Activated naive CD8-positive, alpha-beta T cell (primary cell): Measurements from ENCODE around the gene YBX2.
A peak's percentile ranks its signal among the peaks of the same experiment; 100 is the strongest.

ENCODE experiments used
- H3K27ac Mint-ChIP-seq: one replicate; pipeline ENCODE4 v1.8.0; 2021; ENCODE audit warnings: mixed read lengths
- H3K27me3 Mint-ChIP-seq: one replicate; pipeline ENCODE4 v1.8.0; 2021; ENCODE audit warnings: mixed read lengths
- H3K36me3 Mint-ChIP-seq: one replicate; pipeline ENCODE4 v1.8.0; 2021; ENCODE audit warnings: mixed read lengths
- H3K4me1 Mint-ChIP-seq: one replicate; pipeline ENCODE4 v1.8.0; 2021; ENCODE audit warnings: low read depth, mixed read lengths
- H3K4me3 Mint-ChIP-seq: one replicate; pipeline ENCODE4 v1.8.0; 2021; ENCODE audit warnings: mild to moderate bottlenecking, mixed read lengths
- H3K9me3 Mint-ChIP-seq: one replicate; pipeline ENCODE4 v1.8.0; 2021; ENCODE audit warnings: low read depth, mixed read lengths

The YBX2 gene

GRCh38 chr17:7293816-7294613 is 424 bp downstream of the YBX2 start:
- Mint-ChIP-seq H3K27me3 (peaks cover 3% of the 10 kb centered on the region), H3K4me1 (peaks cover 23% of the 10 kb centered on the region)

GRCh38 chr17:7293159-7293558 is 1.3 kb downstream of the YBX2 start:
- Mint-ChIP-seq H3K27me3 (peaks cover 3% of the 10 kb centered on the region), H3K9me3 (no peaks in the 10 kb centered on the region), H3K36me3 (no peaks in the 10 kb centered on the region), H3K4me1 (peaks cover 23% of the 10 kb centered on the region), H3K27ac (no peak overlapping the region), H3K4me3 (peak overlapping the region; percentile 59)

More at GRCh38 chr17:7293816-7294613, 424 bp downstream of the YBX2 start:
- H3K9me3 Mint-ChIP-seq = no peaks in the 10 kb centered on the region
- H3K4me3 Mint-ChIP-seq = peak overlapping the region; percentile 59
- no peak overlapping the region for H3K27ac Mint-ChIP-seq
- H3K36me3 Mint-ChIP-seq = no peaks in the 10 kb centered on the region

DNA sequence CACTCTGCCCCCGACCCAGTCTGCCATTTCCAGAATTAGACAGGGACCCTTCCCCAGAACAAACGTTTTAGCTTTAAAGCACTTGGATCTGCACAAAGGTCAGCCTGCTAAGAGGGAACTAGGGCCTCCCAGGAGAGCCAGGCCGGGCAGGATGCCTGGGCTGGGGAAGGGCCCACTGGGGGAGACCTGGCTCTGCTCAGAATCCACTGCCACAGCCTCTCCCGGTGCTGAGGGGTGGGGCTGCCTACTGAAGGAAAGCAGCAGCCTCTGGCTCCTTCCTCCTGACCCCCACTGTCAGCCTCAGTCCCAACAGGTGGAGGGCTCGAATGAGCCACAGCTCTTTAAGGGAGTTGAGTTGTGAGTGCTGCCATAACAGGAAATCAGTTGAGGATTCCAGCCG is 1.7 kb downstream of the YBX2 start:
- H3K9me3 Mint-ChIP-seq = no peaks in the 10 kb centered on the region
- H3K4me3 Mint-ChIP-seq = no peak overlapping the region
- H3K27me3 Mint-ChIP-seq = peaks cover 3% of the 10 kb centered on the region
- no peaks in the 10 kb centered on the region for H3K36me3 Mint-ChIP-seq
- peaks cover 23% of the 10 kb centered on the region for H3K4me1 Mint-ChIP-seq
- no peak overlapping the region for H3K27ac Mint-ChIP-seq

- Mint-ChIP-seq H3K4me3 (no peak overlapping the region), H3K4me1 (peaks cover 23% of the 10 kb centered on the region), H3K36me3 (no peaks in the 10 kb centered on the region), H3K9me3 (no peaks in the 10 kb centered on the region), H3K27me3 (peaks cover 3% of the 10 kb centered on the region), H3K27ac (no peak overlapping the region)
Observed at GRCh38 chr17:7292194-7292593, 2.2 kb downstream of the YBX2 start.

- H3K4me1 Mint-ChIP-seq = peaks cover 15% of the 10 kb centered on the region
- no peak overlapping the region for H3K27ac Mint-ChIP-seq
- peaks cover 3% of the 10 kb centered on the region for H3K27me3 Mint-ChIP-seq
- no peaks in the 10 kb centered on the region for H3K36me3 Mint-ChIP-seq
- H3K9me3 Mint-ChIP-seq = no peaks in the 10 kb centered on the region
- no peak overlapping the region for H3K4me3 Mint-ChIP-seq
Observed at GRCh38 chr17:7290685-7291084, 3.8 kb downstream of the YBX2 start.

DNA sequence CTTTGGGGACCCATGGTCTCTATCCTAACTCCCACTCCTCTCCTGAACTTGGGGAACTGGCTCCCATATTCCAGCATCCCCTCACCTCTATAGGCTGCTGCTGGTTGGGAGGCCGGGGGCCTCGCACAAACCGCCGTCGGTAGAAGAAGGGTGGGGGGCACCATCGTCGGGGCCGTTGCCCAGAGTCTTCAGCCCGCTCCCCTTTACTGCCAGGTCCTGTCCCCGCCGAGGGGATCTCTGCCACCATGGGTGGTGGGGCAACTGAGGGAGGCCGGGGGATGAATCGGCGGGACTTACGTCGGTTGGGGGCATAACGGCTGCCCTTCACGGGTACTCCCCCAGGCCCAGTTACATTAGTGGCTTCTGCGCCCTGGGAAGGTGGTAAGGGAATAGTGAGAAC is 4.3 kb downstream of the YBX2 start:
- Mint-ChIP-seq H3K27ac (no peak overlapping the region), H3K4me1 (peaks cover 12% of the 10 kb centered on the region), H3K27me3 (peaks cover under 1% of the 10 kb centered on the region), H3K4me3 (no peak overlapping the region), H3K36me3 (no peaks in the 10 kb centered on the region), H3K9me3 (no peaks in the 10 kb centered on the region)

DNA sequence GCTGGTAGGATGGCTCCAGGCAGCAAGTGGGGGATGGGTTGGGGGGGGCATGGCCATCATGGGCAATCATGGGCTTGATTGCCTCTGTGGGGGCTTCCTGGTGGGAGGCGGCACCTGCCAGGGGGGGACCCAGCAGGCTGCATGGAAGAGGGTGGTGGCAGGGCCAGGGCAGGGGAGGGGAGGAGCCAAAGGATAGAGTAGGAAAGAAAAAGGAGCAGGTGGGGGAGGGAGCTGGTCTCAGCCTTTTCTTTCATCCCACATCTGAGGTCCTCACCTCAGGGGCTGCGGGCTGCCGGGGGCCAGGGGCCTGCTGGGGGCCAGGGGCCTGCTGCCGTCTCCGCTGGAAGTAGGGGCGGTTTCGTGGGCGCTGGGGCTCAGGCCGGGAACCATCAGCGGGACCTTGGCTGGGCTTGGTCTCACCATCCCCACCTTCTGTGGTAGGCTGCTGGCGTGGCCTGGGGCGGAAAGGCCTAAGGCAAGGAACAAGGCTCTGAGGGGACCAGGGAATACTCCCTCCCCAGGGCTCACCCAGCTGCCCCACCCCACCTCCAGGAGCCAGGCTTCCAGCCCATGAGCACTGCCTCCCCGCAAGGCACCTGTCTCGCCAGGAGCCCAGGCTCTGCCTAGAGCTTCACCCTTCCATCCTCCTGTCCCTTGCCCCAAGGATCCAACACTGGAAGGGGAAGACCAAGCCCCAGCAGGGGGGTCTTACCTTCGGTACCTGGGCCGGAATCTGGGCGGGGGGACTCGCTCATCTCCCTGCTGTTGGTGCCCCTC is 5.0 kb downstream of the YBX2 start:
- Mint-ChIP-seq H3K27ac (no peak overlapping the region), H3K27me3 (no peaks in the 10 kb centered on the region), H3K36me3 (no peaks in the 10 kb centered on the region), H3K9me3 (no peaks in the 10 kb centered on the region), H3K4me3 (no peak overlapping the region), H3K4me1 (peaks cover 9% of the 10 kb centered on the region)

GRCh38 chr17:7285679-7286078 is 8.8 kb downstream of the YBX2 start:
- no peaks in the 10 kb centered on the region for H3K9me3 Mint-ChIP-seq
- H3K4me1 Mint-ChIP-seq = peaks cover 9% of the 10 kb centered on the region
- H3K36me3 Mint-ChIP-seq = no peaks in the 10 kb centered on the region
- H3K27ac Mint-ChIP-seq = no peak overlapping the region
- H3K4me3 Mint-ChIP-seq = no peak overlapping the region
- H3K27me3 Mint-ChIP-seq = peaks cover 7% of the 10 kb centered on the region

DNA sequence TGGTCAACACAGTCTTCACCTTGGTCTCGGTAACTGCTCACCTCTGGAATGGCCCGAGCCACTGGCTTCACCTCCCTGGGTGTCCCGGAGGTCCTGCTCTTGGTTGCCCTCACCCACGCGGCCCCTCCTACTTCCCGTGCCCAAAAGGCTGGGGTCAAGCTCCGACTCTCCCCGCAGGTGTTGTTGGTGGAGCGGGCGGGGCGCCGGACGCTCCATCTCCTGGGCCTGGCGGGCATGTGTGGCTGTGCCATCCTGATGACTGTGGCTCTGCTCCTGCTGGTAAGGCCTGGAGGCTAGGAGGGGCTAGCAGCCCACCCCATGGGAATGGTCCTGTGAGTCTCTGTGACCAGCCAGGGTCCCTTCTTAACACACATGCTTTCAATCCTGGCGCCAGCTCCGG is 9.5 kb downstream of the YBX2 start:
- no peaks in the 10 kb centered on the region for H3K9me3 Mint-ChIP-seq
- H3K4me3 Mint-ChIP-seq = no peak overlapping the region
- H3K27me3 Mint-ChIP-seq = peaks cover 7% of the 10 kb centered on the region
- H3K4me1 Mint-ChIP-seq = peaks cover 10% of the 10 kb centered on the region
- H3K27ac Mint-ChIP-seq = no peak overlapping the region
- no peaks in the 10 kb centered on the region for H3K36me3 Mint-ChIP-seq

DNA sequence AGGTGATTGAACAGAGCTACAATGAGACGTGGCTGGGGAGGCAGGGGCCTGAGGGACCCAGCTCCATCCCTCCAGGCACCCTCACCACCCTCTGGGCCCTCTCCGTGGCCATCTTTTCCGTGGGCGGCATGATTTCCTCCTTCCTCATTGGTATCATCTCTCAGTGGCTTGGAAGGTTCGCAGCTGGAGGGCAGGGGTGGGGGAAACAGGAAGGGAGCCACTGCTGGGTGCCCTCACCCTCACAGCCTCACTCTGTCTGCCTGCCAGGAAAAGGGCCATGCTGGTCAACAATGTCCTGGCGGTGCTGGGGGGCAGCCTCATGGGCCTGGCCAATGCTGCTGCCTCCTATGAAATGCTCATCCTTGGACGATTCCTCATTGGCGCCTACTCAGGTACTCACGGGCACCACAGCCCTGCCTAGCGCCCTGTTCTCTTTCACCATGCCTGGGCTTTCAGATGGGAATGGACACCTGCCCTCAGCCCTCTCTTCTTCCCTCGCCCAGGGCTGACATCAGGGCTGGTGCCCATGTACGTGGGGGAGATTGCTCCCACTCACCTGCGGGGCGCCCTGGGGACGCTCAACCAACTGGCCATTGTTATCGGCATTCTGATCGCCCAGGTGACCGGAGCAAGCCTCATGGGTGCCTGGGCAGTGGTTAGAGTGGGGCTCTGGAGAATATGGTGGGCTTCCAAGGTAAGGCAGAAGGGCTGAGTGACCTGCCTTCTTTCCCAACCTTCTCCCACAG is 10.8 kb downstream of the YBX2 start:
- Mint-ChIP-seq H3K27me3 (peaks cover 7% of the 10 kb centered on the region), H3K36me3 (no peaks in the 10 kb centered on the region), H3K27ac (no peak overlapping the region), H3K9me3 (no peaks in the 10 kb centered on the region), H3K4me1 (peaks cover 10% of the 10 kb centered on the region), H3K4me3 (no peak overlapping the region)

DNA sequence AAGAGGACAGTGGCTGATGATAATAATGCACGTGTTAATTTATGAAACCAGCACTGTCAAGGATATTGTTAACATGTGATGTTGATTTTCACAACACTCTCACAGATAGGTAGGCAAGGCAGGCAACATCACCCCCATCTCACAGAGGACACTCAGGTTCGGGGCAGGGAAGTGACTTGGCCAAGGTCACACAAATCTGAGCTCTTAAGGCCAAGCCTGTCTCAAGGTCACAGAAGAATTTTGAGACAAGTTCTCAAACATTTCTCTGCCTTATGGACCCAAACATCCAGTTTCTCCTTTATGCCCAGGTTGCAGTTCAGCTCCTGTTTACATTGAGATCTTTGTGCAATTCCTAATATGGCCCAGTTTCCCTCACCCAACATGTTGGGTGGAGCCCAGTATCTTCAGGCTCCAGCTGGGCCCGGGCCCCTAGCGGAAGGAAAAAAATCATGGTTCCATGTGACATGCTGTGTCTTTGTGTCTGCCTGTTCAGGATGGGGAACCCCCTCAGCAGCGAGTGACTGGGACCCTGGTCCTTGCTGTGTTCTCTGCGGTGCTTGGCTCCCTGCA is 11.6 kb downstream of the YBX2 start:
- H3K27ac Mint-ChIP-seq = no peak overlapping the region
- no peaks in the 10 kb centered on the region for H3K36me3 Mint-ChIP-seq
- peaks cover 7% of the 10 kb centered on the region for H3K27me3 Mint-ChIP-seq
- peaks cover 10% of the 10 kb centered on the region for H3K4me1 Mint-ChIP-seq
- peak overlapping the region; percentile 64 for H3K4me3 Mint-ChIP-seq
- H3K9me3 Mint-ChIP-seq = no peaks in the 10 kb centered on the region

DNA sequence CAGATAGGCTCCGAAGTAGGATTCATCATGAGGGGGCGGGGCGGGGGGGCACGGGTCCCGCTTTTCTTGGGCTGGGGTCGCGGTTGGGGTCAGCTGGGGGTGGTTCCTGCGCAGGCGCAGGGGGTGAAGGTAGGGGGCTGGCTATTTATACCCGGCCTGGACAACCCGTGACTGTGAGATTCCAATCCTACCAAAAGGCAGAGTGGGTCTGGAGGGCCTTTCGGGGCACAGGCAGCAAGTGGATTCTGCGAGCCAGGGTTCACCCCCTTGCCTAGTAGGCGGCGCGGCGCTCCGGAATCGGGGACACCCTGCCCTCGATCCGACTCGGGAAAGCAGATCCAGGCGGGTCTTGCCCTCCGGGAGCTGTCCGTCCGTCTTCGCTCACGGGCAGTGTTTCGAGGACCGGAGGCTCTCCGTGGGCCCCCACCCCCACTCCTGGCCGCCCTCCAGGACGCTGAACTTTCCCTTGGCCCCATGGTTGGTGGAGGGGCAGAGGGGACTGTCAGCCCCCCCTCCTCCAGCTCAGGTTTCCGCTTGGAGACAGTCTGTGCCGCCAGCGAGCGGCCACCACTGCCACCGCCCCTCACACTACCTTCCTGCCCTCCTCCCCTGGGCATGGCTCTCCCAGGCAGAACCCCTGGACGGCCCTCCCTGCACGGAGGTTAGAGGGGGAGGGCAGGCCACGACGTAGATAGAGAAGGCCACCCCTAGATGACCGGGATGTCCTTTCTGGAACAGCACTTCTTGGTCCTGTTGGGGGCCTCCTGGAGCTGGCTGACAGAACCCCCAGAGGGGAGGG is 12.3 kb downstream of the YBX2 start:
- Mint-ChIP-seq H3K27me3 (peaks cover 7% of the 10 kb centered on the region), H3K27ac (no peak overlapping the region), H3K4me3 (peak overlapping the region; percentile 81), H3K9me3 (no peaks in the 10 kb centered on the region), H3K4me1 (peaks cover 10% of the 10 kb centered on the region), H3K36me3 (no peaks in the 10 kb centered on the region)

DNA sequence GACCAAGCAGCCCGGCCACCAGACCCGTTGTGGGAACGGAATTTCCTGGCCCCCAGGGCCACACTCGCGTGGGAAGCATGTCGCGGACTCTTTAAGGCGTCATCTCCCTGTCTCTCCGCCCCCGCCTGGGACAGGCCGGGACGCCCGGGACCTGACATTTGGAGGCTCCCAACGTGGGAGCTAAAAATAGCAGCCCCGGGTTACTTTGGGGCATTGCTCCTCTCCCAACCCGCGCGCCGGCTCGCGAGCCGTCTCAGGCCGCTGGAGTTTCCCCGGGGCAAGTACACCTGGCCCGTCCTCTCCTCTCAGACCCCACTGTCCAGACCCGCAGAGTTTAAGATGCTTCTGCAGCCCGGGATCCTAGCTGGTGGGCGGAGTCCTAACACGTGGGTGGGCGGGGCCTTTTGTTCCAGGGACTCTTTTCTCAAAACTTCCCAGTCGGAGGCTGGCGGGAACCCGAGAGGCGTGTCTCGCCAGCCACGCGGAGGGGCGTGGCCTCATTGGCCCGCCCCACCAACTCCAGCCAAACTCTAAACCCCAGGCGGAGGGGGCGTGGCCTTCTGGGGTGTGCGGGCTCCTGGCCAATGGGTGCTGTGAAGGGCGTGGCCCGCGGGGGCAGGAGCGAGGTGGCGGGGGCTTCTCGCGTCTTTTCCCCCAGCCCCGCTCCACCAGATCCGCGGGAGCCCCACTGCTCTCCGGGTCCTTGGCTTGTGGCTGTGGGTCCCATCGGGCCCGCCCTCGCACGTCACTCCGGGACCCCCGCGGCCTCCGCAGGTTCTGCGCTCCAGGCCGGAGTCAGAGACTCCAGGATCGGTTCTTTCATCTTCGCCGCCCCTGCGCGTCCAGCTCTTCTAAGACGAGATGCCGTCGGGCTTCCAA is 13.1 kb downstream of the YBX2 start, which contains the start of gene SLC2A4:
Gene SLC2A4, plus strand, starts transcription at position 645 of the 879 bp plus-strand sequence. Its CDS starts 217 bp downstream, at position 862.
- peaks cover 10% of the 10 kb centered on the region for H3K4me1 Mint-ChIP-seq
- peaks cover 7% of the 10 kb centered on the region for H3K27me3 Mint-ChIP-seq
- H3K36me3 Mint-ChIP-seq = no peaks in the 10 kb centered on the region
- peak within 1 kb of the TSS; percentile 80 for H3K27ac Mint-ChIP-seq
- no peaks in the 10 kb centered on the region for H3K9me3 Mint-ChIP-seq
- peak within 1 kb of the TSS; percentile 81 for H3K4me3 Mint-ChIP-seq
